Measurements from ENCODE around the gene GLS2. TPM values are rescaled to one million over a fixed set of nuclear protein-coding genes. Genes with fewer than 3 reads are reported as not detected.

Gene GLS2
- total and polyA plus RNA-seq, 10 donors, result 0.83 to 2.4 (median 1.7) TPM

DNA sequence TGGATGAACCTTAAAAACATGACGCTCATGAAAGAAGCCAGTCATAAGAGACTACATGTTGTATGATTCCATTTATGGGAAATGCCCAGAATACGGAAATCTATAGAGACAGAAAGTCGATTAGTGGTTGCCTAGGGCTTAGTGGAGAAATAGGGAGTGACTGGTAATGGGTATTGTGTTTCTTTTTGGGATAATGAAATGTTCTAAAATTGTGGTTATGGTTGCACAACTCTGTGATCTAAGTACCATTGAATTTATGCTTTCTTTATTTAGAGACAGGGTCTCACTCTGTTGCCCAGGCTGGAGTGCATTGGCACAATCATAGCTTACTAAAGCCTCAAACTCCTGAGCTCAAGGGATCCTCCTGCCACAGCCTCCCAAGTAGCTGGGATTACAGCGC is 41.7 kb upstream of the GLS2 start:
- Histone ChIP-seq H3K27ac (no peak overlapping the region), H3K4me3 (no peak overlapping the region), H3K36me3 (no peaks in the 10 kb centered on the region), H3K27me3 (replicated peaks in 1 of 7) (no peaks in the 10 kb centered on the region), H3K4me1 (peaks cover 0 to 54% (median 13%) of the 10 kb centered on the region in 6 donors), H3K9me3 (no peaks in the 10 kb centered on the region)
- no peak for DNase-seq
- WGBS, 5 donors, result 85 to 93% (median 89%) methylated on average over 4 of the region's 4 CpGs
- TF ChIP-seq, protein P1, sequence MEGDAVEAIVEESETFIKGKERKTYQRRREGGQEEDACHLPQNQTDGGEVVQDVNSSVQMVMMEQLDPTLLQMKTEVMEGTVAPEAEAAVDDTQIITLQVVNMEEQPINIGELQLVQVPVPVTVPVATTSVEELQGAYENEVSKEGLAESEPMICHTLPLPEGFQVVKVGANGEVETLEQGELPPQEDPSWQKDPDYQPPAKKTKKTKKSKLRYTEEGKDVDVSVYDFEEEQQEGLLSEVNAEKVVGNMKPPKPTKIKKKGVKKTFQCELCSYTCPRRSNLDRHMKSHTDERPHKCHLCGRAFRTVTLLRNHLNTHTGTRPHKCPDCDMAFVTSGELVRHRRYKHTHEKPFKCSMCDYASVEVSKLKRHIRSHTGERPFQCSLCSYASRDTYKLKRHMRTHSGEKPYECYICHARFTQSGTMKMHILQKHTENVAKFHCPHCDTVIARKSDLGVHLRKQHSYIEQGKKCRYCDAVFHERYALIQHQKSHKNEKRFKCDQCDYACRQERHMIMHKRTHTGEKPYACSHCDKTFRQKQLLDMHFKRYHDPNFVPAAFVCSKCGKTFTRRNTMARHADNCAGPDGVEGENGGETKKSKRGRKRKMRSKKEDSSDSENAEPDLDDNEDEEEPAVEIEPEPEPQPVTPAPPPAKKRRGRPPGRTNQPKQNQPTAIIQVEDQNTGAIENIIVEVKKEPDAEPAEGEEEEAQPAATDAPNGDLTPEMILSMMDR (IDR thresholded peaks at IDR 0.05 in 8 of 11, conservative IDR thresholded peaks at IDR 0.05 in 3 of 11), result no peak
- TF ChIP-seq POLR2AphosphoS5 (IDR thresholded peaks at IDR 0.05) (no peak), POLR2A (IDR thresholded peaks at IDR 0.05) (no peak)
- intact Hi-C loops (cut with DNase I; ENCODE audit: low total_unique reads), result no loop called here

DNA sequence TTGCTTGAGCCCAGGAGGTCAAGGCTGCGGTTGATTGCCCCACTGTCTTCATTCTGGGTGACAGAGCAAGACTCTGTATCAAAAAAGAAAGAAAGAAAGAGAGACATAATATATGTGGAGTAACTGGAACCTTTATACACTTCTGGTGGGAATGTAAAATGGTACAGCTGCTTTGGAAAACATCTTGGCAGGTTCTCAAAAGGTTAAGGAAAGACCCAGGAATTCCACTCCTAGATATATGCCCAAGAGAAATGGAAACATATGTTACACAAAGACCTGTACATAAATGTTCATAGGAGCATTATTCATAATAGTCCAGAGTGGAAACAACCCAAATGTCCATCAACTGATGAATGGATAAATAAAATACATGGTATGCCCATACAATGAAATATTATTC is 40.9 kb upstream of the GLS2 start:
- Histone ChIP-seq H3K4me1 (peaks cover 2 to 63% (median 16%) of the 10 kb centered on the region in 6 donors), H3K4me3 (no peak overlapping the region), H3K27ac (no peak overlapping the region), H3K36me3 (no peaks in the 10 kb centered on the region), H3K9me3 (no peaks in the 10 kb centered on the region), H3K27me3 (replicated peaks in 1 of 7) (no peaks in the 10 kb centered on the region)
- no peak for DNase-seq
- intact Hi-C loops (cut with DNase I; ENCODE audit: low total_unique reads), result no loop called here
- WGBS, 5 donors, result 82 to 95% (median 86%) methylated on average over 1 of the region's 1 CpG
- TF ChIP-seq, protein P1 (IDR thresholded peaks at IDR 0.05 in 8 of 11, conservative IDR thresholded peaks at IDR 0.05 in 3 of 11), result no peak
- no peak for TF ChIP-seq POLR2A (IDR thresholded peaks at IDR 0.05)
- no peak for TF ChIP-seq POLR2AphosphoS5 (IDR thresholded peaks at IDR 0.05)

DNA sequence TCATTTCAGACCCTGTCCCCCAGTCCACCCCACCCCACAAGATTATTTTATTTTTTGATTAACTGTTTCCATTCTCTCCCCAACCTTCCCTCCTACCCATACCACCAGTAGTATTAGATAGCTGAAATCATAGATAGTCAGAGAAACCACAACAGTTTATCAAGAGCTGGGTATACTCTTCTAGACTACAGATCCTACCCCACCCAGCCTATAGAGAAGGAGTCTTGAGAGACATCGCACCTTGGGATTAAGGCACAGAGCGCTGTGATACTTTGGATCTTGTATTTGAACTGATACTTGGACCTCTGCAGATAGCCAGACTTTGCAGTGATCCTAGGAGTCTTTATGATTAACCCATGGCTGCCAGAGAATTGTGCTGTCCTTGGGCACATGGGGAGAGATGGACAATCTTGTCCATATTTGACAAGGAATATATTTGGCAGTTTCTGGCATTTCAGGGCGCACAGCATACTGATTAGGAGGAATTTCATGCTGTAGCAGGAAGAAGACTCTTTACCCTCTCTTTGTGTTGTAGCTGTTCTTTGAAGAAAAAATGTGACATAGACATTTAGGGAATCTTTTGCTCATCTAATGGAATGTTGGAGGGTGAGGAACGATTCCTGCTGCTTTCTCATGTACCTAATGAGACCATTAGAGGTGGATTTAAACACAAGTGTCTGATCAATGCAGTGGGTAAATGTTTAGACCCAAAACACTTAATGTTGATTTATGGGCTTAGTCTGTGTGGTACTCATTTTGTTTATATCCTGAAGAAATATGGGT is 34.6 kb upstream of the GLS2 start:
- WGBS, 5 donors, result 44 to 54% (median 49%) methylated on average over 4 of the region's 4 CpGs
- peak overlapping the region; percentile 43 to 93 (median 84) for H3K27ac ChIP-seq
- H3K27me3 ChIP-seq (replicated peaks in 1 of 7), result no peaks in the 10 kb centered on the region
- H3K9me3 ChIP-seq, result no peaks in the 10 kb centered on the region
- H3K4me3 ChIP-seq, result peak overlapping the region; percentile 31 to 65 (median 46)
- no peak for DNase-seq
- peaks cover 10 to 87% (median 48%) of the 10 kb centered on the region in 6 donors for H3K4me1 ChIP-seq
- H3K36me3 ChIP-seq, result no peaks in the 10 kb centered on the region
- TF ChIP-seq POLR2AphosphoS5 (IDR thresholded peaks at IDR 0.05) (no peak), POLR2A (IDR thresholded peaks at IDR 0.05) (no peak)
- TF ChIP-seq, protein P1 (IDR thresholded peaks at IDR 0.05 in 8 of 11, conservative IDR thresholded peaks at IDR 0.05 in 3 of 11), result no peak
- intact Hi-C loops (cut with DNase I; ENCODE audit: low total_unique reads), result no loop called here

DNA sequence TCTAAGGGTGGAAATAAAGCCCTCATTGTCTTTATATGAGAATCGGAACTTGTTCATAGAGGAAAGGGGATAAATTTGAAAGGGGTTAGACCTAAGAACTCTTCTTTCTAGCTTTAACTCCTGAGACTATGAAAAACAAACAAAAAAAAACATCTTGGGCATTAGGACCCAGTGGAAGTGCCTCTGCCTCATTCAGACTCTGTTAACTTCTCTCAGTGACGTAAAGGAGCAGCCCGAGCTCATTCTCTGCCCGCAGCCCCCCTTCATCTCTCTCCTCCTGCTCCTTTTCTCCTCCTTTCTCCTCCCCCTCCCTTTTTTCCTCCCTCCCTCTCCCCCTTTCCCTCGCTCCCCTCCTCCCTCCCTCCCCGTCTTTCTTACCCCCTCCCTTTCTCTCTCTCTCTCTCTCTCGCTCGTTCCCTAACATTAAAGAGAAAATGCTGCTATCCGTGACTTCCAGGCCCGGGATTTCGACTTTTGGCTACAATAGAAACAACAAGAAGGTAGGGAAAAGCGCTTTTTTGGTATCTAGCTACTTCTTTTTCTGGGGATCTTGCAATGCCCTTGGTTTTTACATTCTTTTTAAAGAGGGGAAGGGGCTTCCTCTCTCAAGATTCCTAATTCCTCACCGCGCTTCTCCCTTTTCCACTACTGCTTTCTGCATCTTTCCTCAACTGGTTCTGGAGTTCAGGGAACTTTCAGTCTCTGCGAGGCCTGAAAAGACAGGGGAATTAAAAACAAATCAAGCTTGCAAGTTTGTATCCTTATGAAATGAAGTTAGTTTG is 33.8 kb upstream of the GLS2 start, which contains the start of gene RBMS2:
TSS of gene RBMS2 (plus strand) at position 231 of the 782 bp plus-strand sequence. CDS start at position 435, 204 bp downstream.
- Histone ChIP-seq H3K4me3 (peak within 1 kb of the TSS; percentile 31 to 65 (median 46)), H3K36me3 (no peaks in the 10 kb centered on the region), H3K4me1 (peaks cover 10 to 83% (median 48%) of the 10 kb centered on the region in 6 donors), H3K27me3 (replicated peaks in 1 of 7) (no peaks in the 10 kb centered on the region), H3K27ac (peak within 1 kb of the TSS; percentile 53 to 93 (median 84)), H3K9me3 (no peaks in the 10 kb centered on the region)
- WGBS, 5 donors, result 1 to 5% (median 4%) methylated on average over 15 of the region's 15 CpGs
- intact Hi-C loops (cut with DNase I; ENCODE audit: low total_unique reads), result no loop called here
- DNase-seq, result no peak
- TF ChIP-seq, protein P1 (IDR thresholded peaks at IDR 0.05 in 8 of 11, conservative IDR thresholded peaks at IDR 0.05 in 3 of 11), result no peak
- peak in 1 of 3 donors; percentile 36 for TF ChIP-seq POLR2AphosphoS5 (IDR thresholded peaks at IDR 0.05)
